GM19452 (cell line): Measurements from ENCODE around the gene RER1.

Experiments used
- ATAC-seq: cut with Tn5 transposase; IDR thresholded peaks from one replicate; pipeline ENCODE4 v1.9.1; 2021; ENCODE audit not compliant: unreplicated experiment

RER1 gene

DNA sequence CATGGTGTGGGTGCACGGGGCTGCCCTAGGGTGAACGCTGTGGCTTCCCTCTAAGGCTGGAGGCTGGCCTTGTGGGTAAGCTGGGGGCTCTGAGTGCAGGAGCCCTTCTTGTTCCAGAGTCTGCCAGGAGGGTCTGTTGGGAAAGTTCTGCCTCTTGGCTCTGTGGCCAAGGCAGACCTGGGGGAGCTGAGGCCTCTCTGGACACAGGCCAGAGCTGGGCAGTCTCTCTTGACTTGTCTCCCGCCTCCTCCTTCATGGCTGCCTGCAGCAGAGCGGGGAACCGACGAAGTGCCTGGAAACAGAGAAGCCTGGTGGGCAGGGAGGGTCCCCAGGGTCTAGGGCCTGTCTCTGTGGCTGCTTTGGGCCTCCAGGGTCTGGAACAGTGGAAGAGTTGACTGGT lies 51.0 kb downstream of the RER1 start:
- no peak for ATAC-seq

DNA sequence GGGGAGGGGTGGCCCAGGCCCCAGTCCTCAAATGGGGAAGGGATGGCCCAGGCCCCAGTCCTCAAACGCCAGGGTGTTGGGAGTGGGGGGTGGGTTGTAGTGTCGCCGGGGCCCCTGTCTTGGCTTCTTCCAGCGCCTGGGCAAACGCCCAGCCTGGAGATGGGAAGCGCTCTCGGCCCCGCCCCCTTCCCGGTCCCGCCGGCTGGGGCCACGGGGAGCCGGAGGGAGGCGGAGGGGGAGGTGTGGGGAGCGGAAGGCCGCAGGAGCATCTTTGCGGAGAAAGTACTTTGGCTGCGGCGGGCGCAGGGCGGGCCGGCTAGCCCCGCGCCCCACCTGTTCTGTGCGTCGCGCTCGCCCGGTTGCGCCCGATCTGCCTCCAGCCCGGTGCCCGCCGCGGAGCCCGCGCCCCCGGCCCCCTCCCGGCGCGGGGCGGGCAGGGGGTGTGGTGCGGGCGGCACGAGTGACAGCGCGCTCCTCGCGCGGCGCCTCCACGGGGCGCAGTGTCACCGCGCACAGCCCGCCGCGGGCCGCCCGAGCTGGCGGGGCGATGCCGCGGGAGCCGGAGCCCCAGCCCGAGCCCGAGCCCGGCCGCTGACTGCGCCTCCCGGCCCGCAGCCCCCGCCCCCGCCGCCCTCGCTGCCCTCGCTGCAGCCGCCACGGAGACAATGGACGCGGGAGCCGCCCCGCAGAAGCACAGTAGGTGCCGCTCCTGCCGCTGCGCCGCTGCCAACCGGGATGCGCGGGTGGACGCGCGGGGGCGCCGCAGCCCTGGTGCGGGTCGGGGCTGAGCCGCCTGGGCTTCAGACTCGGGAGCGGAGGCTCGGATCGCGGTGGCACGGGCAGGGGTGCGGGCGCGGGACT lies 51.9 kb downstream of the RER1 start:
- ATAC-seq = no peak

DNA sequence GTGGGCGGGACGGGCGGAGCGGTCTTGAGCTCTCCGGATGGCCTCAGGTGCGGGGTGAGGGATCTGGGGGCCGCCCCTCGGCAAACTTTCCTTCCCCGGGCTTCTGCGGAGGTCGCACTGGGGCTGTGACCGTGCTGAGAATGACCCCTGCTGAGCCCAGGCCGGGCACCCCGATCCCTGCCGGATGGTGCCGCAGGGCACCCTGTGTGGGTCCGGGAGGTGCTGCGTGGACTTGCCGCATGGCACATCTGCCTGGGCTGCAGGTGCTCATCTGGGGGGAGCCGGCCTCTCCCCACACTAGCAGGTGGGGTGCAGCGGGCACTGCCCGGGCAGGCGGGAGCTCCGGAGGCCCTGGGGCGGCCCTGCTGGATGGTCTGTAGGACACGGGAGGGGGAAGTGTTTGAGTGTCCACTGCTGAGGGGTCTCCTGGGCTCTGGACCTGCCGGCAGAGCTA lies 52.5 kb downstream of the RER1 start:
- ATAC-seq = no peak

- ATAC-seq = no peak
Measured at GRCh38 chr1:2445162-2445822, 53.7 kb downstream of the RER1 start.

DNA sequence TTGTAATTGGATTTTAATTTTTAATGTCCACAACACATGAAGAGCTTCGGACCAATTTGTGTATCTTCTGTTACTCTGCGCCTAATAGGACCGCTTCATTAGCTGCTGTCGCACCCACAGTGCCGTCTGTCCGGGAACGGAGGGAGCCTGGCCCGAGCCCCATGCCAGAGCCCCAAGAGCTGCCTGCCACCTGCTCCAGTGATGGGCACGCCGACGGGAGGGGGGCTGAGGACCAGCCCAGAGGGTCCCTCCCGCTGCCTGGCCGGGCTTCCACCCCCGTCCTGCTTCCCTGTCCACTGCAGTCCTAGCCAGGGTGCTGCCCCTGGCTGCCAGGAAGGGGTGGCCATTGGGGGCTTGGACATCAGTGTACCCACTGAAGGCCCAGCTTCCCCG lies 54.2 kb downstream of the RER1 start:
- no peak for ATAC-seq

DNA sequence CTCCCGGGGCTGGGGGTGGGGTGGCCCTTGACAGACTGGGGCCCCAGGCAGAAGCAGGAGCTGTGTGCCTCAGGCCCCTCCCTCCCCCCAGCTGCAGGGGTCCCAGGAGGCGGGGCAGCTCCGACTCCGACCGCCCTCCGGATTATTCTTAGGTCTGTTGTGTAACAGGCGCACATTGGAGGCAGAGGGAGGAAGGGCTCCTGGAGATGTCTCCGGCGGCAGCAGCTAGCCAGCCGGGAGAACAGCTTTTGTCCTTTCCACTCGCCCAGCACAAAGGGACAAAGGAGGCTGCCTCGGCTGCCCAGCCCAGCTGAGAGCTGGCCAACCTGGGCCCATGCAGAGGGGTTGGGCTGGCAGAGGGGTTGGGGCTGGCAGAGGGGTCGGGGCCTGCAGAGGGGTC lies 54.8 kb downstream of the RER1 start:
- no peak for ATAC-seq

- no peak for ATAC-seq
Measured at GRCh38 chr1:2446861-2447260, 55.2 kb downstream of the RER1 start.

DNA sequence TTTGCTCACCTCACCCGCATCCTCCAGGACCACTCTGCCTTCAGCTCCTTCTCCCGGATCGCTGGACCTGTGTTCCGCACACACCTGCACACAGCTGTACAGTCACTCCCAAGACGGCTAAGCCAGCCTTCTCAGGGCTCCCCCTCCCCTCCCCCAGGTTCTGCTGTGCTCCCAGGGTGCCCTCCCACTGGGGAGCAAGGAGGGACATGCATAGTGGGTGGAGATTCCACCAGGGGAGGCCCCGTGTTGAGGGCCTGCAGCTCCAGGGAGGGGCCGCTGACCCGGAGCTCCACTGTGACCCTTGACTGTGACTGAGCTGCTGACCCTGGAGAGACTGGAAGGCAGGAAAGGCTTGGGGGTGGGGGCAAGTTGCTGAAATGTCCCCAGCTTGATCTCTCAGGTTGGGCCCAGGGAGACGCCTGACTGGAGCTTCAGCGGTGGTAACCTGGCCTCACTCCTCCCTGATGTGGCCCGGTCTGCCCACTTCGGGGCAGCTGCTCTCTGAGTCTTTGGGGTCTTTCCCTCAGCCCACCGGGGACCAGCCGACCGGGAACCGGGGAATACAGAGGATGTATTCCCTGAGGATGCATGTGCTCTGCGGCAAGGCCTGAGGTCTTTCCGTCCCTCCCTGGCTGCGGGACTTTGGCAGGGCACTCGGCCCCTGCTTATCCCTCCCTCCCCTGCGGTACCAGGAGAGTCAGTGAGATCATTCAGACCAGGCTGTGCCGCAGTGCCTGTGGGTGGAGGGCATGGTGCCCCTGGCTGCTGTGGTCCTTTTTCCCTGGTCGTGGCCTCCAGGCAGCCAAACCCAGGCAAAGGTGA lies 55.8 kb downstream of the RER1 start:
- no peak for ATAC-seq

GRCh38 chr1:2448098-2448445 lies 56.4 kb downstream of the RER1 start:
- no peak for ATAC-seq

GRCh38 chr1:2449636-2450454 lies 58.2 kb downstream of the RER1 start:
- ATAC-seq = no peak

DNA sequence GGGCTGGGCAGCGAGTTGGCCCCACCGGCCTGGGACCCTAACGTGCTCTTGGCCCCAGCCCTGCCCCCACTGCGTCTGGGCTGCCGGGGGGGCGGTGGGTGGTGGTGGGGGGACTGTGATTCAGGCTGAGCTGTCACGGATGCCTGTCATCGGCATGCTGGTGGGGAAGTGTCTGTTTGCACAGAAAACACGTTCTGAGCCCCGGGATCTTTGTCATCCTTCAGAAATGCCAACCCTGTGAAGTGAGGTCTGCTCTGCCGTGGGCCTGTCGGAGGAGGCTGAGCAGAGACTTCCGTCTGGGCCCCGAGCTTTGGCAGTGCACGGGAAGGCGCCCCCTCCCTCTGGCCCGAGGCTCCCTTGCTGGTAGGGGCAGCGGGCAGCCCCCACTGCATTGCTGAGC lies 60.1 kb downstream of the RER1 start:
- ATAC-seq = no peak

- ATAC-seq = no peak
Measured at GRCh38 chr1:2452201-2452931, 60.7 kb downstream of the RER1 start.

DNA sequence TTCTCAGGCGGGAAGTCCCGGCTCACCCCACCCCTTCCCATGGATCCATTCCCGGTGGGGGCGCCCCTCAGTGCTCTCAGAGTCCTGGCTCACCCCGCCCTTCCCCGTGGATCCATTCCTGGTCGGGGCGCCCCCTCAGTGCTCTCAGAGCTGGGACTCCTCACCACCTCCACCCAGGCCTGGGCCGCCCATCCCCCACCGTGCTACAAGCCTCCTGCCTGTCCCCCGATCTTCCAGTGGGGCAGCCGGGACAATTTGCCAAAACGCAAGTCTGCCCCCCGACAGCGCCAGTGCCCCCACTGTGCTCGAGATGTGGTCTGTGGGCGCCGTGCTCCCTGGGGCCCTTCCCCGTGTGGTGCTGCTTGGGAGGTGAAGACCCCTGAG lies 61.3 kb downstream of the RER1 start:
- no peak for ATAC-seq

GRCh38 chr1:2454227-2454626 lies 62.6 kb downstream of the RER1 start:
- ATAC-seq = no peak
